SJCRH30 (cell line): ENCODE data around the gene AP5Z1. TPM values are rescaled to one million over a fixed set of nuclear protein-coding genes. Genes with fewer than 3 reads are reported as not detected.
"Not testable (repeated sequence)": the region's sequence is repeated elsewhere in the genome, so short reads cannot be mapped to it uniquely, and the experiment has no call there.

Experiments used
- DNase-seq, 2 experiments: peaks; one replicate each; pipeline ENCODE4 v3.0.0-alpha.2; 2015 to 2020
- H3K27ac ChIP-seq: fragments of 250-450 bp; sonication (Bioruptor Pico); 2 replicates; pipeline ENCODE4 v1.5.1; 2020; ENCODE audit warnings: mild to moderate bottlenecking, moderate library complexity
- H3K27me3 ChIP-seq: fragments of 250-450 bp; sonication (Bioruptor Pico); 2 replicates; pipeline ENCODE4 v1.5.1; 2020; ENCODE audit warnings: mild to moderate bottlenecking, moderate library complexity
- H3K36me3 ChIP-seq: fragments of 250-450 bp; sonication (Bioruptor Pico); 2 replicates; pipeline ENCODE4 v1.5.1; 2020; ENCODE audit warnings: mild to moderate bottlenecking, moderate library complexity
- H3K4me1 ChIP-seq: fragments of 250-450 bp; sonication (Bioruptor Pico); 2 replicates; pipeline ENCODE4 v1.5.1; 2020; ENCODE audit warnings: mild to moderate bottlenecking, moderate library complexity
- H3K4me3 ChIP-seq: fragments of 250-450 bp; sonication (Bioruptor Pico); 2 replicates; pipeline ENCODE4 v1.5.1; 2020; ENCODE audit warnings: mild to moderate bottlenecking, moderate library complexity
- H3K9me3 ChIP-seq: fragments of 250-450 bp; sonication (Bioruptor Pico); replicated peaks from 2 replicates; pipeline ENCODE4 v1.5.1; 2020; ENCODE audit warnings: mild to moderate bottlenecking, moderate library complexity
- total RNA-seq: library from RNA; depleted of rRNA; stranded (reverse); fragments of >200 nt; shearing (Covaris generic); gene quantifications from 2 replicates; pipeline ENCODE4 v1.2.3, GENCODE V29; 2014

AP5Z1 gene
- total RNA-seq, 1 experiment from 2014 or later, result 13.6 TPM

- H3K36me3 ChIP-seq, result peaks cover 7% of the 10 kb centered on the region; the same call in 1 of the 2 replicates
- no peaks in the 10 kb centered on the region for H3K4me1 ChIP-seq
- H3K27ac ChIP-seq, result no peak overlapping the region
- no peaks in the 10 kb centered on the region for H3K27me3 ChIP-seq
- no peak overlapping the region for H3K4me3 ChIP-seq
- DNase-seq, result no peak
- H3K9me3 ChIP-seq, result no peaks in the 10 kb centered on the region
Measured at GRCh38 chr7:4784799-4785198, 9.4 kb downstream of the AP5Z1 start.

GRCh38 chr7:4785371-4785770, 9.9 kb downstream of the AP5Z1 start:
- no peak overlapping the region for H3K27ac ChIP-seq
- H3K36me3 ChIP-seq, result peaks cover 7% of the 10 kb centered on the region; the same call in 1 of the 2 replicates
- no peak for DNase-seq

GRCh38 chr7:4786015-4786414, 10.6 kb downstream of the AP5Z1 start:
- no peak overlapping the region for H3K4me3 ChIP-seq
- no peak for DNase-seq
- peaks cover 12% of the 10 kb centered on the region; the same call in 1 of the 2 replicates for H3K36me3 ChIP-seq
- H3K9me3 ChIP-seq, result no peaks in the 10 kb centered on the region
- H3K27ac ChIP-seq, result no peak overlapping the region
- H3K27me3 ChIP-seq, result no peaks in the 10 kb centered on the region
- H3K4me1 ChIP-seq, result no peaks in the 10 kb centered on the region

More at GRCh38 chr7:4785371-4785770, 9.9 kb downstream of the AP5Z1 start:
- no peak overlapping the region for H3K4me3 ChIP-seq
- H3K4me1 ChIP-seq, result no peaks in the 10 kb centered on the region
- H3K9me3 ChIP-seq, result no peaks in the 10 kb centered on the region
- H3K27me3 ChIP-seq, result no peaks in the 10 kb centered on the region

DNA sequence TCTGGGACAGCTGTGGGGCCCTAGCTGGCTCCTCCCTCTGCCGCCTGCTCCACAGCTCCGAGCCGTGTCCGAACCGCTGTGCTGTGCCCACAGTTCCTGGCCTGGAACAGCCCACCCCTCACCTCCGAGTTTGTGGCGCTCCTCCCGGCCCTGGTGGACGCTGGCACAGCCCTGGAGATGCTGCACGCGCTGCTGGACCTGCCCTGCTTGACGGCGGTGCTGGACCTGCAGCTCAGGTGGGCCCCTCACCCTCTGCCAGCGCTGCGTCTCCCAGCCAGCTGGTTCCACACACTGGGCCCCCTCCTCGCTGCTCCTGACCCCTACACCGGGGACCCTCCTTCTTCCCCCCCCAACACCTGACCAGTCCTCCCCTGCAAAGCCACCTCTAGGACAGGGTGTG, 12.1 kb downstream of the AP5Z1 start:
- no peak overlapping the region for H3K27ac ChIP-seq
- H3K4me3 ChIP-seq, result no peak overlapping the region
- H3K9me3 ChIP-seq, result no peaks in the 10 kb centered on the region
- H3K4me1 ChIP-seq, result no peaks in the 10 kb centered on the region
- DNase-seq, result no peak
- no peaks in the 10 kb centered on the region for H3K27me3 ChIP-seq
- peaks cover 19% of the 10 kb centered on the region for H3K36me3 ChIP-seq

DNA sequence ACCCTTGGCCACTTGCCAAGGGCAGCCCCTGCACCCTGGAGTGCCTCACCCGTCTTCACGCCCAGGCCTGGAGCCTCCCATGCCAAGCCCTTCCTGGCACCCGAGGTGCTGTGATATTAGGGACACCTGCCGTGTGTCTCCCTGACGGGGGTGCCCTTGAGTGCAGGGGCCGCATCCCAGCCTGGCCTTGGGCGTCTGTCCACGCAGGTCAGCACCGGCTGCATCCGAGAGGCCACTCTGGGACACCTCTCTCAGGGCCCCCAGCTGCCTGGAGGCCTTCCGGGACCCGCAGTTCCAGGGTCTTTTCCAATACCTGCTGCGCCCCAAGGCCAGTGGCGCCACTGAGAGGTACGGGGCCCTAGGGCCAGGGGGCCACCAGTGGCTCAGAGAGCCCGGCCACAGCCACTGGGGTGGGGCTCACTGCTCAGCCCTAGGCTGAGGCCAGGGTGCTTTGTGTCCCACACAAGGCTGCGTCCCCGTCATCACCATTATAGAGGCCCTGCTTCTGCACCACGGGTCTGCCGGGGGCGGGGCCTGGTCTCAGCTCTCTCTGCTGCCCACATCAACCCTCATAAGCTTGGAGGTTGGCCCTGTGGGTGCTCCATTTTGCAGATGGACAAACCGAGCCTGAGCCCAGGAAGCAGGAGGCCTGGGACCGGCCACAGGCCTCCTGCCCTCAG, 12.7 kb downstream of the AP5Z1 start:
- Histone ChIP-seq H3K27ac (no peak overlapping the region), H3K4me1 (no peaks in the 10 kb centered on the region), H3K36me3 (peaks cover 19% of the 10 kb centered on the region), H3K27me3 (no peaks in the 10 kb centered on the region), H3K9me3 (no peaks in the 10 kb centered on the region), H3K4me3 (no peak overlapping the region)
- no peak for DNase-seq

- Histone ChIP-seq H3K27ac (no peak overlapping the region), H3K27me3 (no peaks in the 10 kb centered on the region), H3K36me3 (peaks cover 19% of the 10 kb centered on the region), H3K4me1 (no peaks in the 10 kb centered on the region), H3K9me3 (no peaks in the 10 kb centered on the region), H3K4me3 (no peak overlapping the region)
- DNase-seq, result no peak
Measured at GRCh38 chr7:4788627-4789189, 13.3 kb downstream of the AP5Z1 start.

DNA sequence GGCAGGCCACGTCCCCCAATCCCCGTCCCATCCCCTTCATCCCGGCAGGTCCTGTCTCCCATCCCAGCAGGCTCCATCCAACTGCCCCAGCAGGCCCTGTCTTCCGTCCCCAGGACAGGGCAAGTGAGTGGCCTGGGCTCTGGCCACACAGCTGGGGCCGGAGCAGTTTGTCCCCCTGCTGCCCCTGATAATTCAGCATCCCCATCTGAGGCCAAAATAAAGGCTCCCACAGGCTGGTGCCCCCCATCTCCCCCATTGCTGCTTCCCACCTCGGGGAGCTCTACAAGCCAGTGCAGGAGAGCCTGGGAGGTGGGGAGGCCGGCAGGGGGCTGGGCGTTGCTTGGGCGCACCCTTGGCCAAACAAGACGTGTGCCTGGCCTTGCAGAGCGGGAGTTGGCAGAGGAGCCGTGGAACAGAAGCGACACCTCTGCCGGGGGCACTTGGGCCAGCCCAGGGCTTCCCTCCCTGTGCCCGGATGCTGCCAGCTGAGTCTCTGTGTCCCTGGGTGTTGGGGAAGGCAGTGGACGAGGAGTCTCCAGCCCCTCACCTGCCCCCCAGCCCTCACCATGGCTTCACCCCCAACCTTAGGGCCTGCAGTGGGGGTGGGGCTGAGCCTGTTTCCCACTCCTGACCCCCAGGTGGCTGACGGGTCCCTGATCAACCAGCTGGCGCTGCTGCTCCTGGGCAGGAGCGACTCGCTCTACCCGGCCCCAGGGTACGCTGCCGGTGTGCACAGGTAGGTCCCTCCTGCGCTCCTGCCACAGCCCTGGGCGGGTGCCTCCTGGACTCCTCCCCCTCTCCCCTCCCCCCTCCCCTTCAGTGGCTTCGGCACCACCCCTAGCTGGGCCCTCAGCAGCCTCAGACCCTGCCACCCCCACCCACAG, 14.0 kb downstream of the AP5Z1 start:
- peaks cover 19% of the 10 kb centered on the region for H3K36me3 ChIP-seq

GRCh38 chr7:4790078-4790465, 14.6 kb downstream of the AP5Z1 start:
- no peaks in the 10 kb centered on the region for H3K27me3 ChIP-seq
- no peak for DNase-seq
- peaks cover 19% of the 10 kb centered on the region for H3K36me3 ChIP-seq

More for the DNA sequence above, 14.0 kb downstream of the AP5Z1 start:
- DNase-seq, result no peak
- H3K4me3 ChIP-seq, result no peak overlapping the region
- no peak overlapping the region for H3K27ac ChIP-seq
- H3K4me1 ChIP-seq, result no peaks in the 10 kb centered on the region
- H3K27me3 ChIP-seq, result no peaks in the 10 kb centered on the region
- no peaks in the 10 kb centered on the region for H3K9me3 ChIP-seq

GRCh38 chr7:4790516-4790991, 15.1 kb downstream of the AP5Z1 start:
- H3K4me1 ChIP-seq, result no peaks in the 10 kb centered on the region
- peaks cover 19% of the 10 kb centered on the region for H3K36me3 ChIP-seq
- DNase-seq, result no peak
- no peak overlapping the region for H3K27ac ChIP-seq
- no peaks in the 10 kb centered on the region for H3K9me3 ChIP-seq
- H3K4me3 ChIP-seq, result no peak overlapping the region
- H3K27me3 ChIP-seq, result no peaks in the 10 kb centered on the region

More at GRCh38 chr7:4790078-4790465, 14.6 kb downstream of the AP5Z1 start:
- Histone ChIP-seq H3K9me3 (no peaks in the 10 kb centered on the region), H3K4me1 (no peaks in the 10 kb centered on the region), H3K4me3 (no peak overlapping the region), H3K27ac (no peak overlapping the region)

- Histone ChIP-seq H3K36me3 (peaks cover 19% of the 10 kb centered on the region), H3K27me3 (no peaks in the 10 kb centered on the region), H3K4me3 (no peak overlapping the region)
Measured at GRCh38 chr7:4791101-4791737, 15.8 kb downstream of the AP5Z1 start.

DNA sequence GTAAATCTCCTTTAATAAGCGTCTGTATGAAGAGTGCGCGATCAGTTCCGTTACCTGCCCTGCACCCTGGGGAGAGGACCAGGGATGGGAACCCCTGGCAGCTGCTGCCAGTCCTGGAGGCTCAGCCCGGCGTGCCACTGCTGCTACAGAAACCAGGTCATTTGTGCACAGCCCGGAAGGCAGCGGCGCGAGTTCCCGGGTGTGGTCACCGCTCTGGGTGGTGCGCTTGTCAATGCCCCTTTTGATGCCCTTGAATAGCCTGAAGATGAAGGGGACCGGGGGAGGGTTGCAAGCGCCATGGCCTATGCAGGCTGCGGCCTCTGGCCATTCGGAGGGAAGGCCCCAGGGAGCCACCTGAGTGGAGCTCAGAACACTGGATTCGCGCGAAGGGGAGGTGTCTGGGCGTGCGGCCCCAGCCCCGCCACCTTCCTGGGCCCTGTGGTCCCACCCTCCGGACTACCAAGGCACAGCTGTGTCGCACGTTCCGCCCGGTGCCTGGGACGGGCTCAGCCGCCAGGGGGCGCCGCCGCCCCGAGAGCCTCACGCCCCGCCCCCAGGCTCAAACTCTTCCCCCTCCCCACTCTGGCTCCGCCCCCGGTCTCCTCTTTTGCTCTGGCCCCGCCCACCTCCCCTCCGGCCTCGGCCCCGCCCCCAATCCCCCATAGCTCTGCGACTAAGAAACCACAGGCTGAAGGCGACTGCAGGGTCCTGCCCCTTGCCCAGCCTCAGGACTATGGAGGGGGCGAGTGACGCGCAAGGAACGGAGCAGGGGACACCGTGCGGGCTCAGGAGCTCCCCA, 16.5 kb downstream of the AP5Z1 start:
- no peak overlapping the region for H3K27ac ChIP-seq
- H3K9me3 ChIP-seq, result no peaks in the 10 kb centered on the region
- DNase-seq, result peak in 1 of 2 experiments; percentile 28
- no peak overlapping the region for H3K4me3 ChIP-seq
- H3K4me1 ChIP-seq, result no peaks in the 10 kb centered on the region
- H3K27me3 ChIP-seq, result no peaks in the 10 kb centered on the region
- peaks cover 19% of the 10 kb centered on the region for H3K36me3 ChIP-seq

More at GRCh38 chr7:4791101-4791737, 15.8 kb downstream of the AP5Z1 start:
- Histone ChIP-seq H3K4me1 (no peaks in the 10 kb centered on the region), H3K27ac (no peak overlapping the region), H3K9me3 (no peaks in the 10 kb centered on the region)
- DNase-seq, result no peak

DNA sequence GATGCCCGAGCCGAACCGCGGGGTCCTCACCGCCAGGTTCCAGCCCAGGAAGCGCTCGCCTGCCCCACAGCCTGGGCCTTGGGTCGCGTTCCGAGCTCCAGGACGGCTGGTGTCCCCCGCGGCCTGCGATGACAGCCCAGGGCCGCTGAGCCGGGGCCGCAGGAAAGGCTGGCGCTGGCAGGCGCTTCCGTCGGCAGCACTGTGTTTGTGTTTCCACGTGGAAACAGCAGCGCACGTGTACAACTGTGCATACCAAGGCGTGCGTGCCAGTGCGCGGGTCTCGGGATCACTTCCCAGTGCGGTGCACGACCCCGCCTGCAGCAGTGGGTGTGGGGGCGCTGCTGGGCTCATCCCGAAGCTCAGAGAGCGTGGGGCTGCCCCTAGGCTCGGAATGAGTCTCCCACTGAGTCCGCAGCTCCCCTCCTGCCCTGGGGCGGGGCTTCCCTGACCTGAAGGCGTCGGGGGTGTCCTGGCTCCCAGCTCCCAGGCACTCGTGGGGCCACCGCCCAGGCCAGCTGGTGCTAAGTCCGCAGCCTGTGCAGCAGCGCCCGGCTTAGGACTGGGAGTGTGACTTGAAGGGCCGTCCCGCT, 17.2 kb downstream of the AP5Z1 start:
- peaks cover 15% of the 10 kb centered on the region for H3K36me3 ChIP-seq
- no peak overlapping the region for H3K27ac ChIP-seq
- no peaks in the 10 kb centered on the region for H3K4me1 ChIP-seq
- DNase-seq, result no peak
- no peaks in the 10 kb centered on the region for H3K9me3 ChIP-seq
- no peaks in the 10 kb centered on the region for H3K27me3 ChIP-seq
- H3K4me3 ChIP-seq, result no peak overlapping the region

GRCh38 chr7:4793385-4793993, 18.1 kb downstream of the AP5Z1 start:
- H3K9me3 ChIP-seq, H3K27ac ChIP-seq, H3K4me3 ChIP-seq, DNase-seq, H3K27me3 ChIP-seq, H3K4me1 ChIP-seq: not testable (repeated sequence)
- peaks cover 12% of the 10 kb centered on the region for H3K36me3 ChIP-seq
